Keratinocyte (primary cell): ENCODE results near the gene SPTSSB.

Experiments
- EZH2 ChIP-seq: IDR thresholded peaks from one replicate; pipeline ENCODE4 v1.6.1; 2012; ENCODE audit warnings: inconsistent platforms, mild to moderate bottlenecking, low read length, moderate library complexity
- TF ChIP-seq, protein P1 (sequence below), 3 experiments: IDR thresholded peaks in 1 of 3; conservative IDR thresholded peaks in 1 of 3; optimal IDR thresholded peaks in 1 of 3; 2 replicates in 2 of 3; 3 replicates in 1 of 3; pipeline versions ENCODE3 to v1.5.1; 2011; ENCODE audit warnings: low read length in 3 of 3, mild to moderate bottlenecking in 3 of 3, moderate library complexity in 2 of 3, control low read depth in 1 of 3, inconsistent platforms in 1 of 3; ENCODE audit not compliant: insufficient read depth in 2 of 3; ENCODE audit errors: extremely low read depth in 1 of 3

DNA sequence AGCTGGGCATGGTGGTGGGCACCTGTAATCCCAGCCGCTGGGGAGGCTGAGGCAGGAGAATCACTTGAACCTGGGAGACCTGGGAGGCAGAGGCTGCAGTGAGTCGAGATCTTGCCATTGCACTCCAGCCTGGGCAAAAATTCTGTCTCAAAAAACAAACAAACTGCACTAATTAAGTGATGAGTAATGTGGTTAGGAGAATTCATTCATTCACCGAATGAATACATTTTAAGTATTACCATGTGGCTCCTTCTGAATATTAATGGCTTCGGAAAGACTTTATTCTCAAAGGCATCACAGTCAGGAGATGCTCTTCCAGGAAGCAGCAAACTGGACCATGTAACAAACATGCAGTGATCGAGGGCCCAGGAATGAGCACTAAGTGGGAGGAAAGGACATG lies 23.6 kb downstream of the SPTSSB start:
- TF ChIP-seq, protein P1, sequence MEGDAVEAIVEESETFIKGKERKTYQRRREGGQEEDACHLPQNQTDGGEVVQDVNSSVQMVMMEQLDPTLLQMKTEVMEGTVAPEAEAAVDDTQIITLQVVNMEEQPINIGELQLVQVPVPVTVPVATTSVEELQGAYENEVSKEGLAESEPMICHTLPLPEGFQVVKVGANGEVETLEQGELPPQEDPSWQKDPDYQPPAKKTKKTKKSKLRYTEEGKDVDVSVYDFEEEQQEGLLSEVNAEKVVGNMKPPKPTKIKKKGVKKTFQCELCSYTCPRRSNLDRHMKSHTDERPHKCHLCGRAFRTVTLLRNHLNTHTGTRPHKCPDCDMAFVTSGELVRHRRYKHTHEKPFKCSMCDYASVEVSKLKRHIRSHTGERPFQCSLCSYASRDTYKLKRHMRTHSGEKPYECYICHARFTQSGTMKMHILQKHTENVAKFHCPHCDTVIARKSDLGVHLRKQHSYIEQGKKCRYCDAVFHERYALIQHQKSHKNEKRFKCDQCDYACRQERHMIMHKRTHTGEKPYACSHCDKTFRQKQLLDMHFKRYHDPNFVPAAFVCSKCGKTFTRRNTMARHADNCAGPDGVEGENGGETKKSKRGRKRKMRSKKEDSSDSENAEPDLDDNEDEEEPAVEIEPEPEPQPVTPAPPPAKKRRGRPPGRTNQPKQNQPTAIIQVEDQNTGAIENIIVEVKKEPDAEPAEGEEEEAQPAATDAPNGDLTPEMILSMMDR (optimal IDR thresholded peaks at IDR 0.05 in 1 of 3, IDR thresholded peaks at IDR 0.05 in 1 of 3, conservative IDR thresholded peaks at IDR 0.05 in 1 of 3; ENCODE audit: extremely low read depth in 1 of 3, insufficient read depth in 2 of 3, low read length in 3 of 3) = no peak
- TF ChIP-seq EZH2 = no peak
